Peyer's patch (tissue), 4 donors: ENCODE data around the gene DCBLD2. TPM values are rescaled to one million over a fixed set of nuclear protein-coding genes. Genes with fewer than 3 reads are reported as not detected.

Experiments used
- DNase-seq, 3 donors: peaks; one replicate each; pipeline ENCODE4 v3.0.0-alpha.2; 2017 to 2019
- H3K27ac ChIP-seq, 4 donors: fragments of 200-600 bp; sonication (generic); one replicate each; pipeline ENCODE4 v1.5.1; 2016 to 2019
- H3K27me3 ChIP-seq, 2 donors: fragments of 200-600 bp; sonication (generic); one replicate each; pipeline ENCODE4 v1.5.1; 2019
- H3K36me3 ChIP-seq, 3 donors: fragments of 200-600 bp; sonication (generic); one replicate each; pipeline ENCODE4 v1.5.1; 2016 to 2019
- H3K4me1 ChIP-seq, 4 donors: fragments of 200-600 bp; sonication (generic); one replicate each; pipeline ENCODE4 v1.5.1; 2016 to 2019
- H3K4me3 ChIP-seq, 4 donors: fragments of 200-600 bp; sonication (generic); 1 replicate in 3 of 4; 2 replicates in 1 of 4; pipeline ENCODE4 v1.5.1; 2016 to 2019; ENCODE audit warnings: mild to moderate bottlenecking in 1 of 4
- H3K9me3 ChIP-seq, 4 donors: fragments of 200-600 bp; sonication (generic); one replicate each; pipeline ENCODE4 v1.5.1; 2016 to 2019; ENCODE audit warnings: mild to moderate bottlenecking in 1 of 4
- CTCF ChIP-seq, 6 experiments: fragments of 450-650 bp in 4 of 6; fragments of 200-600 bp in 2 of 6; sonication (generic) in 1 of 6; IDR thresholded peaks; one replicate each; pipeline ENCODE4 v1.5.1; 2017 to 2019; ENCODE audit warnings: antibody characterized with exemption in 6 of 6, mild to moderate bottlenecking in 3 of 6, moderate library complexity in 1 of 6
- POLR2A ChIP-seq, 2 donors: fragments of 450-650 bp; IDR thresholded peaks; one replicate each; pipeline ENCODE4 v1.5.1; 2017; ENCODE audit warnings: antibody characterized with exemption in 2 of 2, mild to moderate bottlenecking in 2 of 2, moderate library complexity in 2 of 2
- total RNA-seq, 4 donors: library from RNA; depleted of rRNA; stranded (reverse); fragments of >200 nt; gene quantifications; one replicate each; pipeline ENCODE4 v1.1.0, GENCODE V29; 2016

DCBLD2 gene
- total RNA-seq, 4 donors from 2014 or later = 4.8 to 9.1 (median 7.0) TPM

- no peak for TF ChIP-seq POLR2A (IDR thresholded peaks at IDR 0.05)
- TF ChIP-seq CTCF (IDR thresholded peaks at IDR 0.05) = no peak
- Histone ChIP-seq H3K9me3 (no peaks in the 10 kb centered on the region), H3K4me1 (no peaks in the 10 kb centered on the region), H3K27me3 (no peaks in the 10 kb centered on the region), H3K36me3 (no peaks in the 10 kb centered on the region), H3K27ac (no peak overlapping the region), H3K4me3 (no peak overlapping the region)
- no peak for DNase-seq
Measured at GRCh38 chr3:98780343-98780742, 121.2 kb downstream of the DCBLD2 start.

GRCh38 chr3:98779541-98780335 is 121.8 kb downstream of the DCBLD2 start:
- Histone ChIP-seq H3K36me3 (no peaks in the 10 kb centered on the region), H3K4me3 (no peak overlapping the region), H3K9me3 (no peaks in the 10 kb centered on the region), H3K27ac (no peak overlapping the region), H3K4me1 (no peaks in the 10 kb centered on the region), H3K27me3 (no peaks in the 10 kb centered on the region)
- TF ChIP-seq CTCF (IDR thresholded peaks at IDR 0.05) = no peak
- no peak for TF ChIP-seq POLR2A (IDR thresholded peaks at IDR 0.05)
- no peak for DNase-seq

GRCh38 chr3:98778852-98779413 is 122.6 kb downstream of the DCBLD2 start:
- H3K36me3 ChIP-seq = no peaks in the 10 kb centered on the region
- no peak for TF ChIP-seq CTCF (IDR thresholded peaks at IDR 0.05)
- no peak for TF ChIP-seq POLR2A (IDR thresholded peaks at IDR 0.05)
- DNase-seq = no peak
- H3K27me3 ChIP-seq = no peaks in the 10 kb centered on the region
- H3K4me1 ChIP-seq = no peaks in the 10 kb centered on the region
- H3K9me3 ChIP-seq = no peaks in the 10 kb centered on the region
- H3K27ac ChIP-seq = peak overlapping the region in 1 of 4 donors; percentile 1
- no peak overlapping the region for H3K4me3 ChIP-seq

- Histone ChIP-seq H3K4me1 (no peaks in the 10 kb centered on the region), H3K36me3 (no peaks in the 10 kb centered on the region), H3K27ac (peak overlapping the region in 1 of 4 donors; percentile 1), H3K9me3 (no peaks in the 10 kb centered on the region), H3K27me3 (no peaks in the 10 kb centered on the region), H3K4me3 (no peak overlapping the region)
- no peak for TF ChIP-seq POLR2A (IDR thresholded peaks at IDR 0.05)
- TF ChIP-seq CTCF (IDR thresholded peaks at IDR 0.05) = no peak
- no peak for DNase-seq
Measured at GRCh38 chr3:98778383-98778782, 123.1 kb downstream of the DCBLD2 start.

GRCh38 chr3:98777801-98778220 is 123.7 kb downstream of the DCBLD2 start:
- no peak overlapping the region for H3K27ac ChIP-seq
- no peaks in the 10 kb centered on the region for H3K36me3 ChIP-seq

More at GRCh38 chr3:98777801-98778220, 123.7 kb downstream of the DCBLD2 start:
- DNase-seq = no peak
- Histone ChIP-seq H3K4me1 (no peaks in the 10 kb centered on the region), H3K27me3 (no peaks in the 10 kb centered on the region), H3K4me3 (no peak overlapping the region), H3K9me3 (no peaks in the 10 kb centered on the region)
- TF ChIP-seq CTCF (IDR thresholded peaks at IDR 0.05) (no peak), POLR2A (IDR thresholded peaks at IDR 0.05) (no peak)
